Measurements from ENCODE around the gene RPS25. TPM values are rescaled to one million over a fixed set of nuclear protein-coding genes. Genes with fewer than 3 reads are reported as not detected.

The RPS25 gene
- total RNA-seq, 1 experiment from 2014 or later, result 1,450 TPM

GRCh38 chr11:119030029-119030328 lies 11.8 kb upstream of the RPS25 start:
- DNase-seq, result no peak
- Histone ChIP-seq H3K18ac (ENCODE audit: insufficient read length, low read depth, low read length) (no peak overlapping the region), H3K27ac (ENCODE audit: insufficient read length, low read depth, low read length) (no peak overlapping the region), H3K4me2 (ENCODE audit: insufficient read depth, insufficient read length, low read length) (peak overlapping the region; percentile 47), H3K14ac (ENCODE audit: insufficient read depth, low read length) (peak overlapping the region; percentile 43; the same call in 1 of the 2 replicates), H2BK120ac (ENCODE audit: low read depth, low read length, poor library complexity, severe bottlenecking) (no peak overlapping the region), H2AFZ (ENCODE audit: low read length) (no peak overlapping the region), H2BK5ac (ENCODE audit: insufficient read length, low read length) (no peak overlapping the region), H2AK5ac (ENCODE audit: insufficient read length, low read length) (no peak overlapping the region), H3K23ac (ENCODE audit: insufficient read length, low read depth, low read length) (no peak overlapping the region), H3K79me1 (ENCODE audit: insufficient read depth, low read depth, low read length, poor library complexity, severe bottlenecking) (peaks cover 3% of the 10 kb centered on the region), H2BK20ac (ENCODE audit: low read depth, low read length, poor library complexity, severe bottlenecking) (no peak overlapping the region), H3K4ac (ENCODE audit: low read depth, low read length) (no peak overlapping the region), H3K27me3 (ENCODE audit: insufficient read depth, low read length) (no peaks in the 10 kb centered on the region), H2BK12ac (ENCODE audit: insufficient read length, low read depth, low read length) (no peak overlapping the region), H3K79me2 (ENCODE audit: insufficient read depth, low read length) (no peaks in the 10 kb centered on the region), H3K9me3 (ENCODE audit: control insufficient read depth, low read depth, low read length) (no peaks in the 10 kb centered on the region), H3K23me2 (ENCODE audit: insufficient read length, low read depth, low read length, poor library complexity, severe bottlenecking) (peaks cover 14% of the 10 kb centered on the region), H3T11ph (ENCODE audit: low read length) (no peak overlapping the region), H3K9ac (ENCODE audit: extremely low read depth, insufficient read length, low read length) (peak overlapping the region; percentile 80), H3K4me1 (ENCODE audit: insufficient read depth, low read length) (peaks cover 8% of the 10 kb centered on the region; the same call in 1 of the 2 replicates), H4K8ac (replicated peaks; ENCODE audit: insufficient read length, low read depth, low read length) (no peak overlapping the region), H4K20me1 (ENCODE audit: control insufficient read depth, insufficient read depth, insufficient read length) (no peaks in the 10 kb centered on the region), H4K91ac (ENCODE audit: insufficient read length, low read depth, low read length) (no peak overlapping the region), H3K56ac (ENCODE audit: insufficient read length, low read depth, low read length) (no peak overlapping the region), H2BK15ac (ENCODE audit: low read depth, low read length) (no peak overlapping the region), H4K5ac (ENCODE audit: insufficient read length, low read depth, low read length) (no peak overlapping the region)
- Mint-ChIP-seq H3K4me1 (peaks cover 20 to 21% of the 10 kb centered on the region in 2 experiments), H3K9me3 (no peaks in the 10 kb centered on the region), H3K27ac (peak overlapping the region in 1 of 3 experiments; percentile 1; a peak in 1 of 7 replicates), H3K27me3 (ENCODE audit: low read depth) (no peaks in the 10 kb centered on the region; the same call in 1 of the 2 replicates), H3K4me3 (peak overlapping the region; percentile 79 to 83), H3K36me3 (ENCODE audit: insufficient read depth in 1 of 3, low read depth in 3 of 3) (peaks cover 18 to 39% (median 37%) of the 10 kb centered on the region in 3 experiments)
- no CpG with 5 or more reads among the region's 13 CpGs for WGBS (ENCODE audit: extremely low coverage, insufficient read length, low lambda C conversion rate)
- TF ChIP-seq CTCF (conservative IDR thresholded peaks at IDR 0.05), result no peak
